Activated CD8-positive, alpha-beta T cell treated with anti-CD3 and anti-CD28 coated beads for 36 hours (primary cell): ENCODE measurements around the gene ADGRA3. TPM values are rescaled to one million over a fixed set of nuclear protein-coding genes. Genes with fewer than 3 reads are reported as not detected.

Source experiments
- ATAC-seq: fragments of 200-7000 bp; cut with Tn5 transposase; one replicate; pipeline ENCODE4 v1.10.0; 2021; ENCODE audit warnings: mild to moderate bottlenecking, moderate library complexity
- CTCF ChIA-PET: fragments of 350-600 bp; sonication (Branson Sonifier 250); formaldehyde crosslinking; loops from one replicate; lab custom pipeline; 2021; ENCODE audit warnings: antibody characterized with exemption; lab: Charles Lee
- POLR2A ChIA-PET: fragments of 350-600 bp; sonication (Branson Sonifier 250); formaldehyde crosslinking; loops from one replicate; lab custom pipeline; 2021; ENCODE audit warnings: antibody characterized with exemption; lab: Charles Lee
- DNase-seq: peaks from one replicate; pipeline ENCODE4 v3.0.0-alpha.2; 2020
- H3K27ac Mint-ChIP-seq: one replicate; pipeline ENCODE4 v1.8.0; 2021; ENCODE audit warnings: mild to moderate bottlenecking, mixed read lengths
- H3K27me3 Mint-ChIP-seq: one replicate; pipeline ENCODE4 v1.8.0; 2021; ENCODE audit warnings: mixed read lengths
- H3K36me3 Mint-ChIP-seq: one replicate; pipeline ENCODE4 v1.8.0; 2021; ENCODE audit warnings: low read depth, mixed read lengths
- H3K4me1 Mint-ChIP-seq: one replicate; pipeline ENCODE4 v1.8.0; 2021; ENCODE audit warnings: low read depth, mixed read lengths
- H3K4me3 Mint-ChIP-seq: one replicate; pipeline ENCODE4 v1.8.0; 2021; ENCODE audit warnings: mild to moderate bottlenecking, moderate library complexity, mixed read lengths
- H3K9me3 Mint-ChIP-seq: one replicate; pipeline ENCODE4 v1.8.0; 2021; ENCODE audit warnings: mixed read lengths
- CTCF ChIP-seq: fragments of 200-600 bp; IDR thresholded peaks from one replicate; pipeline ENCODE4 v1.8.0; 2022; ENCODE audit warnings: antibody characterized with exemption, mild to moderate bottlenecking
- intact Hi-C: fragments of 100-400 bp; cut with micrococcal nuclease; formaldehyde crosslinking; loops from one replicate; pipeline ENCODE4 v1.10.0; 2022
- total RNA-seq, 2 experiments: library from RNA; stranded (reverse); gene quantifications; one replicate each; pipeline ENCODE4 v1.2.3, GENCODE V29; 2021

ADGRA3 gene
- total RNA-seq, 2 experiments from 2014 or later = 12.9 to 13.2 TPM

- H3K4me1 Mint-ChIP-seq = no peaks in the 10 kb centered on the region
- H3K9me3 Mint-ChIP-seq = no peaks in the 10 kb centered on the region
- ChIA-PET POLR2A (no interaction called here), CTCF (no interaction called here)
- no peaks in the 10 kb centered on the region for H3K27me3 Mint-ChIP-seq
- no peak overlapping the region for H3K27ac Mint-ChIP-seq
- intact Hi-C loops = loop anchor here (1.0 kb wide), 1 partner anchor 15 kb away; no protein-coding TSS in a partner anchor
- no peak overlapping the region for H3K4me3 Mint-ChIP-seq
- TF ChIP-seq CTCF = no peak
- DNase-seq (no peak), ATAC-seq (no peak)
- peaks cover 3% of the 10 kb centered on the region for H3K36me3 Mint-ChIP-seq
These were observed 22.3 kb downstream of the ADGRA3 start for GRCh38 chr4:22493523-22493922.

GRCh38 chr4:22492987-22493386, 22.9 kb downstream of the ADGRA3 start:
- no peak for TF ChIP-seq CTCF
- Mint-ChIP-seq H3K4me3 (no peak overlapping the region), H3K27me3 (no peaks in the 10 kb centered on the region), H3K27ac (no peak overlapping the region), H3K9me3 (no peaks in the 10 kb centered on the region), H3K4me1 (no peaks in the 10 kb centered on the region), H3K36me3 (peaks cover 3% of the 10 kb centered on the region)
- intact Hi-C loops = loop anchor here (1.0 kb wide), 1 partner anchor 15 kb away; no protein-coding TSS in a partner anchor
- DNase-seq (no peak), ATAC-seq (no peak)
- ChIA-PET CTCF (interaction anchor here (0.6 kb wide), 1 partner anchor 189 kb away, joined by 3 read pairs; no protein-coding TSS in a partner anchor), POLR2A (interaction anchor here (0.7 kb wide), 1 partner anchor 75 kb away, joined by 3 read pairs; no protein-coding TSS in a partner anchor)

DNA sequence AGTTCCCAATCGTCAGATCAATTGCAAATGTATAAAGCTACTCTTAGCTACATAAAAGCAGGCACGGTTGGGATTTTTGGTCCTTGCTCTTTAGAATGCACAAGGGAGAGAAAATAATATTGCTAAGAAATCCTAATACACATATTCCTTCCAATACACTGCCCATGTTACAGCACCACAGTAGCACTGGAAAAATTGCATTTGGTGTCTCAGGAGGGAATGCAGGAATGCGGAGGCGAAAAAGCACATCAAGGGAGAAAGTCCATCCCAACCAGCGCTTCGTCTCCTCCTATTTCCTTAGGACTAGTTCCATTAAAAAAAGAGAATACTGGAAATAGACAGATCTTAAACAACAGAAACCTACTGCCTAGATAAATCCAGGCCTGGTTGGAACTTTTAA, 23.9 kb downstream of the ADGRA3 start:
- ATAC-seq (no peak), DNase-seq (no peak)
- H3K36me3 Mint-ChIP-seq = peaks cover 2% of the 10 kb centered on the region
- CTCF ChIA-PET = no interaction called here
- intact Hi-C loops = no loop called here
- H3K4me3 Mint-ChIP-seq = no peak overlapping the region
- H3K4me1 Mint-ChIP-seq = no peaks in the 10 kb centered on the region
- H3K9me3 Mint-ChIP-seq = no peaks in the 10 kb centered on the region
- H3K27me3 Mint-ChIP-seq = no peaks in the 10 kb centered on the region
- no peak for TF ChIP-seq CTCF
- no peak overlapping the region for H3K27ac Mint-ChIP-seq
- POLR2A ChIA-PET = no interaction called here

- H3K27ac Mint-ChIP-seq = no peak overlapping the region
- ATAC-seq (no peak), DNase-seq (no peak)
- CTCF ChIA-PET = no interaction called here
- no peaks in the 10 kb centered on the region for H3K9me3 Mint-ChIP-seq
- POLR2A ChIA-PET = no interaction called here
- H3K4me1 Mint-ChIP-seq = peaks cover 2% of the 10 kb centered on the region
- H3K27me3 Mint-ChIP-seq = no peaks in the 10 kb centered on the region
- H3K4me3 Mint-ChIP-seq = no peak overlapping the region
- intact Hi-C loops = no loop called here
- H3K36me3 Mint-ChIP-seq = no peaks in the 10 kb centered on the region
- no peak for TF ChIP-seq CTCF
These were observed 25.0 kb downstream of the ADGRA3 start for GRCh38 chr4:22490718-22491315.

DNA sequence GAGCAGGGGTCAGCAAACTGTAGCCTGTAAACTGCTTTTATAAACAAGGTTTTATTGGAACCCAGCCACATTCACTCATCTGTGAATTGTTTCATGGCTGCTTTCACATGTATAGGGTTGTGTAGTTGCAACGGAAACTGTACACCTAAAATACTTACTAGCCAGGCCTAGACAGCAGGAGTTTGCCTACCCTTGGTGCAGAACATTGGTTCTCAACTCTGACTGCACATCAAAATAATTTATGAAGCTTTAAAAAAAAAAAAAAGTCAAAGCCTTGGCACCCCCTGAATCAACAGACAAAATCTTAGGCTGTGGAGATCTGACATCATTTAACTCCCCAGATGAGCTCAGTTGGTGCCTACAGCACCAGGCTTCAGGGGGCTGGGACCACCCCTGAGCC, 27.8 kb downstream of the ADGRA3 start:
- no peak overlapping the region for H3K27ac Mint-ChIP-seq
- TF ChIP-seq CTCF = no peak
- peaks cover under 1% of the 10 kb centered on the region for H3K36me3 Mint-ChIP-seq
- intact Hi-C loops = no loop called here
- POLR2A ChIA-PET = interaction anchor here (0.5 kb wide), 1 partner anchor 10 kb away, joined by 3 read pairs; no protein-coding TSS in a partner anchor
- no peaks in the 10 kb centered on the region for H3K27me3 Mint-ChIP-seq
- H3K4me1 Mint-ChIP-seq = peaks cover 18% of the 10 kb centered on the region
- ATAC-seq = no peak
- CTCF ChIA-PET = no interaction called here
- H3K4me3 Mint-ChIP-seq = no peak overlapping the region
- no peak for DNase-seq
- no peaks in the 10 kb centered on the region for H3K9me3 Mint-ChIP-seq
